ENCODE data around the gene SLC12A7.

The SLC12A7 gene

DNA sequence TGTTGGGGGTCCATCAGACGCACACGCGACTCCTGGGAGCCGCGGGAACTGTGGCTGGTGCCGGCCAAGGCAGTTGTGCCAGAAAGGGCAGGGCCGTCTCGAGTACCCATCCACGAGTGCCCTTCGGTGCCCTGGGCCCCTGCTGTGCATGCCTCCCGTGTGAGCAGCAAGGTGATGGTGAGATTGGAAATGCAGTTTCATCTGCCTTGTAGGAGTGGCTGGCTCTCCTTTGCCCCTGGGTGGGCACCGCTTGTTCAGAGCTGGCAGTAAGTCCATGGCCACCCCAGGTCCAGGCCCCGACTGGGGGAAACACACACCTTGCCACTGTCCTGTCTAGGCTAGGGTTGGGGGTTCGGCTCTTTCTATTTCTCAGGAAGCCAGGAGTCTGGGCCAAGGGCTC lies 97.5 kb downstream of the SLC12A7 start:
- DNase-seq = no peak

DNA sequence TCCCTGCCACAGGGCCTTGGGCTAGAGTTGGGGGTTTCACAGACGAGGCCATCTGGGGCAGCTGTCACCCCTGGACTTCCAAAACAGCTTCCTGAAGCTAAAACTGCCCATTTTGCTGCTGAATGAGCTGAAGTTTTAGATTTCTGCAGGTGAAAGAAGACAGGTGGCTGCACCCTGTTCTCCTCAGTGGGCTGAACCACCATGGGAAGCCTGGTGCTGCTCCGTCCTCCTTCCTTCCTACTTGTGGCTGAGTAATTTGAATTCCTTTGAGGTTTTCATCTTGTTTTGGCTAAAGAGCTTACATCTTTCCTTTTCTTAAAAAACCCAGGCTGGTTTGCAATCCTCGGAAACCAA lies 97.9 kb downstream of the SLC12A7 start:
- DNase-seq = no peak

DNA sequence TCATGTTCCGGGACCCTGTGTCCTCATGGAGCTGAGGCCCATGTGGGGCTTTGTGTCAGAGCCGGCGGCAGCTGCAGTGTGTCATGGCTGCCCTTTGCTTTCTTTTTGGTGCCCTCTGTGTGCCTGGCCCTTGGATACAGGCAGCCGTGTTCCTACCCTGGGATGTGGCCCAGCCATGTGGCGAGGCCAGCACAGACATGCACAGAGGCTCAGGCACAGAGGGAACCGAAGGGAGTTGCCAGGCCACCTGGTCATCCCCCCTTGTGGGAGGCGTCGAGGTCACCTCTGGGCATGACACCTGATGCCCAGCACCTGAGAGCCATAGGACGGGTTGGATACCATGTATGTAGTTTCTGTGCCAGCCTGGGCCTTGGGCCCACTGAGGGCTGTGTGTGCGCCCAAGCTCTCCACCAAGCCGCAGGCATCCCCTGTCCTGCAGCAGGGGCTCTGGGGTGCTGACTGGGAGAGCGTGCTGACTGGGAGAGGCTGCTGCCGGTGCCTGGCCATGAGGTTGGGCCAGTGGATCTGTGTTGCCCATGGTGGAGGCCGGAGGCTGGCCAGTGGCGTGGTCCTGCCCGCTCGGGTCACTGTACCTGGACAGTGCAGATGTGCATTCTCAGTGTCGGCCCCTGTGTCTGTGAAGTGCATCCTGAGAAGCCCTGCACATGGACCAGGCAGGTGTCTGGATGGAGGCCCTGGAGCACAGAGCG lies 98.5 kb downstream of the SLC12A7 start:
- no peak for DNase-seq

DNA sequence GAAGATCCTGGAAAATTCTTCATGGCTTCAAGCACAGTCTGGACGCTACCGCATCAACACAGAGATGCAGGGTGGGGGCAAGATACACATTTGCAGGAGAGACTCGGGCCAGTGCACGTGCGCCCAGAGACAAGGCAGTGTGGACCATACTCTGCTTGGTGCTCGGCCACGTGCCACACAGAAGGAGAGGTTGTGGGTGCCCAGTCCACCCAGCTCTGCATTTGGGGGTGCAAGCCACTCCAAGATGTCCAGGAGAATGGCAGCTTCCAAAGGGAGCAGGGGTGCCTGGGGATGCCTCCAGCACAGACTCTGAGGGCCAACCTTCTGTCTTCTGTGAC lies 99.0 kb downstream of the SLC12A7 start:
- no peak for DNase-seq

DNA sequence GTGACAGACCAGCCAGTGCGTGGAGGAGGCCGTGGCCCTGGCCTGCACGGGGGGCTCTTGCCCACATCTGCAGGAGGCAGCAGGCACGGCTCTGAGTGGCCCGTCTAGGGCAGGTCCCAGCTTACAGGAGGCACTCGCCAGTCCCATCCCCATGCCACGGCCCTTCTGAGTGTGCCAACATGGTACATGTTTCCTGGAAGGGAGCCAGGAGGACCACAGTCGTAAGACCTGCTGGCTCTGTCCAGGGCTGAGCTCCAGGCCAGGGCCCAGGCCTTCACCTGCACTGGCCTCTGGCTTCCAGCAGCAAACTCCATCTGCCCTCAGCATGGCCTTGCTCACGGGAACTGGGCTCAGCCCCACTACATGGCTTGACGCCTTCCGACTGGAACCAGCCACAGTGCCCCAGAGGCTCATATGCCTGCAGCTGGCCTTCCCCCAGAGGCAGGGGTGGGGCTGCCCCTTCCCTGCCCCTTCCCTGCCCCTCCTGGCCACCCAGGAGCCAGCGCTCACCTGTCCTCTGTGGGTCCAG lies 99.5 kb downstream of the SLC12A7 start:
- no peak for DNase-seq

DNA sequence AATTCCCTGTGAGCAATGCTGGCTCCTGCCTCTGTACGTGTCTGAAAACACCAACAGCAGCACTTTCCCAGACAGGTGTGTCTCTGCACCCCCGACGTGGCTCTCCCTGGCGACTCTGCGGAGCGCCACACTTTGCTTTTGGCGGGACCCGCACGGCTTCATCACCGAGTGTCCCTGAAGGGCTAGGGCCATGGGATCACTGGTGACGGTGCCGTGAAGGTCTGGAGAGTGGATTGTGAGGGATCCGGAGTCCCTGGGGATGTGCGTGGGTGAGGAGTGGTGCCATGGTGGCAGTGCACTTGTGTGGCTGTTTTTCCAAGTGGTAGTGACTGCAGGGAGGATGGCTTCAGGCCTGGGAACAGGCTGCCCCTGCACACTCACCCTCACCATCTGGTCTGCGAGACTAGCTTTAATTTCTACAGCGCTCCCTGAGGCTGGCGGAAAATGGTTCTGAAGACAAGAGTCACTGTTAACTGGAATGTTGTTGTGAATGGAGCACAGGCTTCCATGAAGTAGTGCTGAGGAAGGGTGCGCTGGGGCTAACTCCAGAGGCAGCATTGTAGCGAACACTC lies 100.0 kb downstream of the SLC12A7 start:
- DNase-seq = no peak

DNA sequence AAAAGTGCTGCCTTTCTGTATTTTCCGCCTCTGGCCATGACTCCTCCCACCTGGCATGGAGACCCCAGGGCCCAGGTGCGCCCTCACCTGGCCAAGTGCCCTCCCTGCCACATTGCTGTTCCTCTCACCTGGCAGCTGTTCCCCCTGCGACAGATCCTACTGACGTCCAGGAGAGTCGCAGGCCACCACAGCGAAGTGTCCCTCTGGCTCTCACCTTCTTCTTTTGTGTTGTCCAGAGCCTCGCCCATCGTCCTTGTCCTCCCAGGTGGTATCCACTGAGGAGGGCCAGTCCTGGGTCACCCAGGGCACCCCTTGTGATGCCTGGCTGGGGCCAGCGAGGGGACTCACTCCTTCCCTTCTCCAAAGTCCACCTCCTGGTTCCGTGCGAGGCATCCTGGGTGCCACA lies 100.6 kb downstream of the SLC12A7 start:
- peak; percentile 61 for DNase-seq

DNA sequence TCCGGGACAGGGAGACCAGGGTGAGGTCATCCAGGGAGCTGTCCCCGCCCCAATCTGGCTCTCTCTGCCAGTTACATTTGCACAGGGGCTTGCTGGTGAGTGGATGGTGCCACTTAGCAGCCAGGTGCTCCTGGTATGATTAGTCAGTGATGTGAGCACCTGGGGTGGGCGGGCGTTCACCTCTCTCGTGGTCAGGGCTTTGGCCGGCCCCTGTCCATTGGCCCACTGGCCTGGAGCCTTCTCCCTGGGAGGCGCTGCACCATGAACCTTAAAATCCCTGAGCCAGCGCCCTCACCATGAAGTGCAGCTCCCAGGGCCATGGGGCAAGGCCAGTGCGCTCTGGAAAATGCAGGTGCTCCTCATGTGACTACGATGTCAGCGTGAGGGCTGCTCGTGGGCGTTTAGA lies 101.2 kb downstream of the SLC12A7 start:
- no peak for DNase-seq

DNA sequence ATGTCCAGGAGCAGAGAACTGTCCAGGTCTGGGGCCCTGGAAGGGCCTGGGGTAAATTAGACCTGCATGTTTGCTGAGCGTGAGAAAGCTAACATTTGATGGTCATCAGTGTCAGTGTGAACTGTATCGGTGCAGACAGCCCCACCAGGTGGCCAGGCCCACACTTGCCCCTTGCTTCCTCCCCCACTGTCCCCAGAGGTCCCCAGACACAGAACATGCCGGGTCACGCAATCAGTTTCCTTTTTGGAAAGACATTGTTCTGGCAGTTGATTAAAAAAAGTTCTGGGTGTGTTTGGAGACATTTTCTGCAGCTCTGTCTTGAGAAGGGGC lies 101.7 kb downstream of the SLC12A7 start:
- peak; percentile 14 for DNase-seq

DNA sequence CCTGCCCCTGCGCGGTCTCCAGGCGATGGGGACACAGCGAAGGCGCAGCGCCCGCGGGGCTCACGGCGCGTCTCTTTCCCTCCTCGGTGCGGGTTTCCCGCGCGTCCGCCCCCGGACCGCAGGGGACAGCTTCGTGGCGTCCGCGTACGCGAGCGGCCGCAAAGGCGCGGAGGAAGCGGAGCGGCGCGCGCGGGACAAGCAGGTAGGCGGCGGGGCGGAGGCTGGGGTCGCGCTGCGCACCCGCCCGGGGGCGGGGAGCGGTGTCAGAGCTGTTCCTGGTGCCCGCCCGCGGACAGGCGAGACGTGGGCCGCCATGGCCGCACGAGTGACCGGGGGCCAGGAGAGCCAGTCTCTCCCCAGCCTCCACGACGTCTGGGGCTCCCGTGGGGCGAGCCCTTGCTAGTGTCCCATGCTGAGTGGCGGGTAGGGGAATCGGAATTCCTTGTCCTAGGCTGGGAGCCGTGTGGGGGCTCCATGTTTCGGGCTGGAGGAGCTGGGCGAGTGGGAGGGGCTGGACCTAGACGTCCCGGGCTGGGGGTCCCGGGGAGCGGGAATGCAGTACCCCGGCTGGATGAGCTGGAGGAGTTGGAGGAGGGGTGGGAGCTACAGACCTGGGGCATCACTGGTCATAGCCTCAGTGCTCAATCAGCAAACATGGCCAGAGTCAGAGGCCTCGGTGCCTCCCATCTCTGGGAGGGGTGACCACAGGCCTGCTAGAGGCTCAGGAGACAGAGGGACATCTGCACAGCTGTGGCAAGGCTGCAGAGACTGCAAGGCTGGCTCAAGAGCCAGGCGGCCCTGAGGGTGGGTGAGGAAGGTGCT lies 102.3 kb downstream of the SLC12A7 start:
- peak; percentile 23 for DNase-seq

DNA sequence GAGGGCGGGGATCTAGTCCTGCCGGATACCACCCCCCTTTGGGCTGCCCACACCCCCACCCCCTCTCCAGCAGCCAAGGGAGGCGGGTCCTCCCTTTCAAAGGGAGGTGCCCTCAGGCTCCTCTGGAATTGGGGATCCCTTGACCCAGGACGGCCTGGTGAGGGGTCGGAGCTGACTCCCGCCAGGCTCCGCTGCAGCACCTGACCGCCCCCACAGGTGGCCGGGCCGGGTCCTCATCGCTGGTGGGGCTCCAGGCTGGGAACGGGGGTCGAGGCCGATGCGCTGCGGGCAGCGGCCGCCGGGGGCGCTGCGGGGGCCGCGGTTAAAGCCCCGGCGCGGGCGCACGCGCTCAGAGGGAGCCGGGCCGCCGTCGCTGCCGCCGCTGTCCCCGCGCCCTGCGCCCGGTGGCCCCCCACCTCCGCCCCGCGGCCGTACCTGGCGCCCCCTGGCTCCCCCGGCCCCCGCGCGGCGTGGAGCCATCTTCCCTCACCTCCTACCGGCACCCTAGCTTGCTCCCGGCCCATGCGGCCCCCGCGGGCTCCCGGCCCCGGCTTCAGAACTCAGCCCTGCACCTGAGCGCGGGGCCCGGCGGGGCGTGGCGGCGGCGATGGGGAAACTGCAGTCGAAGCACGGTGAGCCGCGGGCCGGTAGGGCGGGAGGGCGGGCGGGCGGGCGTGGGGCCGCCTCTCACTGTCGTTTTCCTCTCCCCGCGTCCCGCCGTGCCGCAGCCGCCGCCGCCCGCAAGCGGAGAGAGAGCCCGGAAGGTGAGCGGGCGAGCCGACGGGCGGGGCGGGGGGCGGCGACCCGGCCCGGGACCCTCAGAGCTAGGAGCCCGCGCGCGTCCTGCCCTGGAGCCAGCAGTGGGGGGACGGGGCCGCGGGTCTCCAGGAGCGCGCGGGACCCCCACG lies 103.2 kb downstream of the SLC12A7 start, which contains the start of gene NKD2:
Gene NKD2, plus strand, starts transcription at position 352 of the 908 bp plus-strand sequence. Its CDS starts 256 bp downstream, at position 608.
- peak; percentile 71 for DNase-seq

DNA sequence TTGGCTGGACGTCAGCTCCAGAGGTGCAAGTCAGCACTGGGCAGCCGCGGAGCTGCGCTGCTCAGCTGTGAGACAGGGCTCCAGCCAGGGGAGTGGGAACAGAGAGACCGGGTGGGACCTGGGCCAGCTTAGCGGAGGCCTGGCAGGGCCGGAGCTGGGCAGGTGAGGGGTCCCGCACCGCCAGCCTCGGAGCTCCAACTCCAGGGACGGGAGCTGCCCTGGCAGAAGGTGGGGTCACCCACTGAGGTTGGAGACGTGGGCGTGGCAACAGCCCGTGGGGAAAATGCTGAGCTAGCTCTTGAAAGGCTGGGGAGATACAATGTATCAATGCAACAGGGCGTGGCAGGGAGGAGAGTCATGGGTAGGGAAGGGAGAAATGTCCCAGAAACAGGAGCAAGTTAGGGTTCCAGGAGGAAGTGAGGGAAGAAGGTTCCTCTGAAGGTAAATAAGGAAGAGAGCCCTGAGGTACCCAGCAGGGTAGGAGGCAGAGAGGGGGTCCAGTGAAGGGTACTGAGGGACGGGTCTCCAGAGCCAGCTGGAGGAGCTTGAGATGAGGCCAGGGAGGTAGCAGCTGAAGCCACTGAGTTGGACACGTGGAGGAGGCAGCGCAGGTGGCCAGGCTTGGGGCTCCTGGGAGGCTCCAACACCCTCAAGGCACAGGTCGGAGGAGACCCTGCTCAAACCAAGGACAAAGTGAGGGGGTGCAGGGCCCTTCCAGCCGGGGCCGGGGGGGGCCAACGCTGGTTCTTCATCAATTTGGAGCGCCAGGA lies 104.0 kb downstream of the SLC12A7 start:
- peak; percentile 18 for DNase-seq

DNA sequence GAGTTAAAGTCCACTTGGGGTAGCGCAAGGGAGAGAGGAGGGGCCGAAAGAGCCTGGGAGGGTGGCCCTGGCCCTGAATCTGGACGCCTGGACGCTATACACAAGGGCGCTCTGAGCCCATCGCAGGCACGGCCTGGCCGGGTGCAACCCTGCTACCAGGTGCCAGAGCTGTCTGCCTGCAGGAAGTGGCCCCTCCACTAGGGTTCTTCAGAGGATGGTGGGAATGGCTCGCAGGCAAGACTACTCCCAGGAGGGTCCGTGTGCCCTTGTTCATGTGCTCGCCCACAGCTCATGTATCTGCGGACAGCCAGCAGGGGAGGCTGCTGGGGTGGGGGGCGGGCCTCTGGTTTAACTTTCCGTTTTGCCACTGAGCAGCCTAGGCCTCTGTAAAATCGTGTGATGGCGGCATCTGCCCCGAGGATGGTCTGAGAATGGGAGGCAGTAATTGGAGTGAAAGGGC lies 104.6 kb downstream of the SLC12A7 start:
- no peak for DNase-seq

DNA sequence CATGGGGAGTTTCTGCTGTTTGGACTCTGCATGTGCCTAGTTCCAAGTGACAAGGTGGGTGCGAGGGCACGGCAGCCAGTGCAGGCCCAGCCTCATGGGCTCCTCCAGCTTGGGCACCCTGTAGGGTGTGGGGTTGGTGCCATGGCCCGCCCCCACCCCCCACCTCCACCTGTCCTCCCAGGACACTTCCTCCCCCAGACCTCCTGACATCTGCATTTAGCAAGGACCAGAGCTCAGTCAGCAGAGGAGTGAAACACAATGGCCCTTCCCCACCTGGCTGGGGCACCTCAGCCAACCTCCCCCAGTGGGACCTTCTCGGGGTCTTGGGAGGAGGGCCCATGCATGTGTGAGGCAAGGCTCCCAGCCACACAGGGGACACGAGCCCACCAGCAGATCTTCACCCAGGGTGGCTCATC lies 105.2 kb downstream of the SLC12A7 start:
- peak; percentile 13 for DNase-seq

DNA sequence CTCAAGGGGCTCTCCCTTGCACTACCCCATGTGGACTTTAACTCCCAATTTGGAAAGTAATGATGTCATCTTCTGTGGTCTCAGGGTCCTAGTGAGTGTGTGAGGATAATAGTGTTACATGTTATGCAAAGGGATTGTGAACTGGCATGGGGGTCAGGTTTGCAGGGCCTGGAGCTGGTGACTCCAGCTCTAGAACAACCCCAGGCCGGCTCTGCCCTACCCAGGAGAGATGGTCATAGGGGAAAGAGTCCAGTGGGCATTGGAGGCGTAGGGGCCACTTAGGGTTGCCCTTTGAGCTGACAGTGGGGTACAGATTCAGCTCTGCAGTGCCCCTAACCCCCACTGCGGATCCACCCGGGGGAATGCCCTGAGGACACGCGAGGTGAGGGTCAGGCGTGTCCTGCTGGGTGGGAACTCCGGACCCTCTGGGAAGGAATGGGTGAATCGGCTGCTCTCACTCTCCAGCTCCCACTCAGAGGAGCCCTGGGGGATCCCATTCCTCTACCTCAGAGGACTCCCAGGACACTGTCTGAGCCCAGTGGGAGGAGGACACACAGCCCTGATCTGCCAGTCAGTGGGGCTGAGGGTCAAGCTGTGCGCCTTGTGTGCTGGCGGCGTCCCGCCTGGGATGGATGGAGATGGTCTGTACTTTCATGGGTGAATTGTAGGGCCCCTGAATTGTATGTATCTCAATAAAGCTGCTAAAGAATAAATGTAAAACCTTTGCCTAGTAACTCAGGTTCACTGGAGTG lies 105.8 kb downstream of the SLC12A7 start:
- DNase-seq = peak; percentile 17

DNA sequence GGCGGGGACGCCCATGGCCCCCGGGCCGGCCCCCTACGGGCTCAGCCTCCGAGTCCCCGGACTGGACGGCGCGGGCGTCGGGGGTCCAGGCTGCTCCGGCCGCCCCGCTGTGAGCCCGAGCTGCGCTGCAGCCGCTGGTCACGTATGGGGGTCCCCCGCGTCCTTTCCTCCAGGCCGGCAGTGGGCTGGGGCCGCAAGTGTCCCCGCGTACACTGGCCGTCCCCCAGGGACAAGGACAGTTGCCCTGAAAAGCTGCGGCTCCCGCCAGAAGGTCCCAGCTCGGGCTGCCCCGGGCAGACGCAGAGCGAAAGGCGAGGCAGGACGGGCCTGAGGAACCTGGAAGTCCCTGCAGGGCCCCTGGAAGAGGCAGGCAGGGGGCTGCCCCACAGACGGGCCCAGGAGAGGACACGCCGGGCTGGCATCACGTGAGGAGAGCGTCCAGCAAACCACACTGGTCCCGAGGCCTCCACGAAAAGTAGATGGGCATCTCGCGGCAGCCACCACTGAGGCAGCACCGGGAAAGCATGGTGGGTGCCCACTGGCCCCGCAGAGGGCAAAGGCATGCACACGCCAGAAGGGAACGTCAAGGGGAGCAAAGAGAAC lies 106.5 kb downstream of the SLC12A7 start:
- peak; percentile 16 for DNase-seq

DNA sequence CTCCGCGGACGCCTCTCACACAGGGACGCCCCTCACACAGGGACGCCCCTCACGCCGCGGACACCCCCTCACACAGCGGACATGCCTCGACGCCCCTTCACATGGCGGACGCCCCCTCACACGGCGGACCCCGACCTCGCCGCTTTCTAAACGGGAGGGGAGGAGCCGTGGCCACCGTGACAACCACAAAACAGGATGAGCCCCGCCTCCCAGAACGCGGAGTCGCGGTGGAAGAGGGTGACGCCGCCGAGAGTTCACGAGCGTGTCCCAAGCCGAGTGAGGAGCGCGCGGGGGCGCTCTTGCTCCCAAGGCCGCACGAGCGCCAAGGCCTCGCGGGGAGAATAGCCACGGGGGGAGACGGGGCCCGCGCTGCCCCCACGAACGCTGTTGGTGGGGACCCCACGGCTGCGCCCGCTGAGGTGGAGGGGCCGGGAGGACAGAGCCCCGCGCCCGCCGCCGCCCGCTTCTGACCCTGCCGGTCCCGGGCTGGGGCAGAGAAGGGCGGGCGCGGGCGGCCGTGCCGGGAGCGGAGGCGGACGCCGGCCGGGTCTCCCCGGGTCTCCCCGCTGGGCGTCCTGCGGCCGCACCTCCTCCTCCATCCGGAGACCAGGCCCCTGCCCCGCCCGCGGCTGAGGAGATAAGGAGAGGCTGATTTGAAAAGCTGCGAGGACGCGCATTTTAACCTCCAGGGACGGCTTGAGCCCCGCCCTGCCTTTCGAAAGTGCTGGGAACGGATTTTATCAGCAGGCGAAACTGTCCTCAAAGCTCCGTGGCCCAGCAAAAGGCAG lies 107.2 kb downstream of the SLC12A7 start:
- peak; percentile 67 for DNase-seq

DNA sequence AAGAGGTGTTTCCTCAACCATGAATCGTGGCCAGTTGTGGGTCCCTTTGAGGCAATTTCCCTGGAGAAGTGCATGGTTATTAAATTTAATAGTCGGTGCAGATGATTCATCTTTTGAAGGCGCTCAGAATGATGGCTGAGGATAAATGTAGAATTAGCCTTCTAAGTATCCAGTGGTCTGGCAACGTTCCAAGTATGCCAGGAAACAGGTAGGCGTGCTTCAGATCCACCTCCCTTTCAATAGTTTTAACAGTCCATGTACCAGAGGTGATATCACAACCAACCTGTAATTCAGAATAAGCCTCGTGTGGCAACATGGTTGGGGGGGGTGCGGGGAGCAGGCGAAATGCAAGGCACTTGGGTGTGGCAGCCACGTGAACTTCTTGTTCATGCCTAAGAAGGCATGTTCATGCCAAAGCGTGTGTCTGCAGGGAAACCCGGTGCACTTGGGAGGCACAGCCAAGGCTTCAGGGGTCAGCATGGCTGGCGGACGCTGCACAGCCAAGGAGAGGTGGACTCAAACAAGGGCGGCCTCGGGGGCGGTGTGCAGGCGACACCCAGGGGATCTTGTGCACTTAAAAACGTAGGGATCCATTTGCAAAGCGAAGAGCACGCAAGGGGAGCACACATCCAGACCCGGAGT lies 108.4 kb downstream of the SLC12A7 start:
- peak; percentile 29 for DNase-seq

DNA sequence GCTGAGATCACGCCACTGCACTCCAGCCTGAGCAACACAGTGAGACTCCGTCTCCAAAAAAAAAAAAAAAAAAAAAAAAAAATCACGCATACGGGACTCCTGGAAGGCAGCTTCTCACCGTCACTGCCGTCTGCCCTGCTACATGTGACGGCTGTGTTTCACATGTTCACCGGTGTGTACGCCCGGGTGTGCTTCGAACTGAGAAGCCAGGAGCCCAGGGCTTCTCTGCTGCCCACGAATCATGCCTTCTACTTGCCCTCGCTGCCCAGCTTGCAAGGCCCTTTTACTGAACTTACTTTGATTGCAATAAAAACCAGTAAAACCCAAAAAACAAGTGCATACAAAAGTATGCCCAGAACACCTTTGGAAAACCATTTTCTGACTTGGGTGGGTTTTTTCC lies 109.0 kb downstream of the SLC12A7 start:
- DNase-seq = no peak

DNA sequence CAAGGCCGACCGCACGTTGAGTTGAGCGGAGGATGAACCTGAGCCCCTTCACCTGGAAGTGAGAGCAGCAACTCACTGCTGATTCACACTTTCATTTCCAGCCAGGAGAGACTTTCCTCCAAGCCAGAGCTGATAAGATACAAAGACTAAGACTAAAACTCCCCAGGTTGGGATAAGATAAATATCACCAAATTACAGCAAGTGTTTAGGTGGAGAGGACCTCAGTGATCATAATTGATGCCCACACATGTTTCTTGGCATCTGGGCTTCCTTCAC lies 109.7 kb downstream of the SLC12A7 start:
- no peak for DNase-seq
